GM12874 (cell line): ENCODE data around the gene UGDH.

Experiments
- TF ChIP-seq, protein P1 (sequence below): IDR thresholded peaks from 2 replicates; pipeline ENCODE4 v1.5.1; 2011; ENCODE audit warnings: low read depth, mild to moderate bottlenecking, control low read depth, low read length, moderate library complexity; ENCODE audit not compliant: insufficient read depth

Gene UGDH

DNA sequence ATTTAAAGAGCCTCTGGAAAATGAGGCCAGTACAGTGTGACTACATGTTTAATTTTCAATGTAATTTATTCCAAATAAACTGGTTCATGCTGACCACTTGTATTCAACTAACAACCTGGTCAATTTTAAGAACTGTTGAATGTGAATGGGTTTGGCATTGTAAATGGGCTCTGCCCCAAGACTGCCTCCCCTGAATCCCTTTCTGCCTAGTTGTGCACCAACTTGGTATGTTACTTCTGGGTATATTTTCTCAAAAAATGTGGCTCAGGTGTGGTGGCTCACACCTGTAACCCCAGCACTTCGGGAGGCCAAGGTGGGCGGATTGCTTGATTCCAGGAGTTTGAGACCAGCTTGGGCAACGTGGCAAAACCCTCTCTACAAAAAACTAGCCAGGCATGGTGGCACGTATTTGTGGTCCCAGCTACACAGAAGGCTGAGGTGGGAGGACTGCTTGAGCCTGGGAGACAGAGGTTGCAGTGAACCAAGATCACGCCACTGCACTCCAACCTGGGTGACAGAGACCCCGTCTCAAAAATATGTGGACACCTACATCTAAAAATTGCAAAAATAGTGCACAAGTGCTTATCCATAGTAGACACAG is 75.7 kb downstream of the UGDH start:
- TF ChIP-seq, protein P1, sequence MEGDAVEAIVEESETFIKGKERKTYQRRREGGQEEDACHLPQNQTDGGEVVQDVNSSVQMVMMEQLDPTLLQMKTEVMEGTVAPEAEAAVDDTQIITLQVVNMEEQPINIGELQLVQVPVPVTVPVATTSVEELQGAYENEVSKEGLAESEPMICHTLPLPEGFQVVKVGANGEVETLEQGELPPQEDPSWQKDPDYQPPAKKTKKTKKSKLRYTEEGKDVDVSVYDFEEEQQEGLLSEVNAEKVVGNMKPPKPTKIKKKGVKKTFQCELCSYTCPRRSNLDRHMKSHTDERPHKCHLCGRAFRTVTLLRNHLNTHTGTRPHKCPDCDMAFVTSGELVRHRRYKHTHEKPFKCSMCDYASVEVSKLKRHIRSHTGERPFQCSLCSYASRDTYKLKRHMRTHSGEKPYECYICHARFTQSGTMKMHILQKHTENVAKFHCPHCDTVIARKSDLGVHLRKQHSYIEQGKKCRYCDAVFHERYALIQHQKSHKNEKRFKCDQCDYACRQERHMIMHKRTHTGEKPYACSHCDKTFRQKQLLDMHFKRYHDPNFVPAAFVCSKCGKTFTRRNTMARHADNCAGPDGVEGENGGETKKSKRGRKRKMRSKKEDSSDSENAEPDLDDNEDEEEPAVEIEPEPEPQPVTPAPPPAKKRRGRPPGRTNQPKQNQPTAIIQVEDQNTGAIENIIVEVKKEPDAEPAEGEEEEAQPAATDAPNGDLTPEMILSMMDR: no peak

DNA sequence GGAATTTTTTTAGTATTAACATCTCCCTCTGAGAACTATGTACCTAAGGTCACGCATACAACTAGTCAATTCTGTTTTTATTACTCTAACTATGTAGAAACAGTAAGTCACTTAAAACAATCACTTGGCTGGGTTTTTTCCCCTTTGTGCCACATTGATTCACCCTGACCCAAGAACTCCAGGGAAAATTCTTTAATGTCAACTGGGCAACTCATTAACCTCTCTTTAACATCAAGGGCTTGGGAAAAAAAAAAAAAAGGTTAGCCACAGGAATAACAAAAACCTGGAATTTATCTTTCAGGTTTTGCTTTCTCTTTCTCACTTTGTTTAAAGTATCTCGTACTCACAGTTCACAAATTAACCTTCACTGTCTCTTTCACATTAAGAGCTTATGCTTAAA is 76.6 kb downstream of the UGDH start:
- TF ChIP-seq, protein P1: no peak
